Upper lobe of left lung (tissue), 4 donors: ENCODE data around the gene BORA.

Source experiments
- POLR2A ChIP-seq, 4 donors: fragments of 450-650 bp; IDR thresholded peaks; one replicate each; pipeline ENCODE4 v1.5.1; 2016 to 2017; ENCODE audit warnings: antibody characterized with exemption in 4 of 4, mild to moderate bottlenecking in 2 of 4
- POLR2AphosphoS5 ChIP-seq, 2 donors: sonication (generic); formaldehyde crosslinking; IDR thresholded peaks; one replicate each; pipeline ENCODE4 v1.5.1; 2017; ENCODE audit warnings: antibody characterized with exemption in 2 of 2

DNA sequence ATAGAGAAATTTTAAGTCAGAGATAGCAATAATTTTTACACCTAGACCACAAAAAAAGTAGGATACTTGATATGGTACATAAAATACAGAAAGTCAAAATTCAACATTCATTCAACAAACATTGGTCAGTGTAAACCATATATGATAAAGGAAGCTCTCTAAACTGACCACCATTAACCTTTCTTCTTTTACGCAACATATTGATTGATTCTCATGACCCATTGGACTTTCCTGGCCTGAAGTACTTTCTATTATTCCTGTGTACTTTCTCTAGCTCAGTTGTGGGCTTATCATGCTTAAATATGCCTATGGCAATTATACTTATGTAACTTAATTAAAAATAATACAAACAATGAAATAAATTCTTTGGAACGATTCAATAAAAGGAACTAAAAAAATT lies 64.9 kb downstream of the BORA start:
- TF ChIP-seq POLR2A (IDR thresholded peaks at IDR 0.05) (no peak), POLR2AphosphoS5 (IDR thresholded peaks at IDR 0.05) (no peak)
